ENCODE data around the gene GADL1. TPM values are rescaled to one million over a fixed set of nuclear protein-coding genes. Genes with fewer than 3 reads are reported as not detected.

The GADL1 gene
- total RNA-seq, 1 donor from 2014 or later: not detected

DNA sequence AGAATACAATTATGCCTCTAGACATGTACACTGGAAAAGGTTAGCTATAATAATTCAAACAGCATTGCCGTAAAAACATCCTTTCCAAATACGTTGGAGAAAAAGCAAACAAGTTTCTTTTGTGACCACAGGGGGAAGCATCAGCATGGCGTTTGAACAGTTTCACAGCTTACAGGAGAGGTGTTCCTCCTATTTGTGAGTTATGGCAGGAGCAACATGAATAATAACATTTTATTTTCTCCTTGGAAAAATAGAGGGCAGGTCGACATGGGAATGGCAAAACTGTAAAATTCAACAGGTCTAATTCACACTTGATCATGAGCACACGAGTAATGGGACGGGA is 39.7 kb upstream of the GADL1 start:
- H3K9me3 ChIP-seq: no peaks in the 10 kb centered on the region
- ATAC-seq (peak in 1 of 2 donors; percentile 69), DNase-seq (no peak)
- H3K27ac ChIP-seq: no peak overlapping the region
- H3K4me3 ChIP-seq: no peak overlapping the region
- peaks cover 7% of the 10 kb centered on the region for H3K4me1 ChIP-seq
- H3K27me3 ChIP-seq (ENCODE audit: low read depth): no peaks in the 10 kb centered on the region
- peak; percentile 49 for TF ChIP-seq CTCF (IDR thresholded peaks at IDR 0.05)
- intact Hi-C loops (cut with DNase I): no loop called here
- H3K36me3 ChIP-seq: no peaks in the 10 kb centered on the region

- intact Hi-C loops (cut with DNase I): no loop called here
- Histone ChIP-seq H3K27ac (no peak overlapping the region), H3K9me3 (no peaks in the 10 kb centered on the region), H3K36me3 (no peaks in the 10 kb centered on the region), H3K4me3 (no peak overlapping the region), H3K27me3 (ENCODE audit: low read depth) (no peaks in the 10 kb centered on the region), H3K4me1 (peaks cover 7% of the 10 kb centered on the region)
- no peak for DNase-seq
- TF ChIP-seq CTCF (IDR thresholded peaks at IDR 0.05): no peak
- ATAC-seq: peak in 1 of 2 donors; percentile 29
Measured at GRCh38 chr3:30933478-30934207, 39.2 kb upstream of the GADL1 start.

DNA sequence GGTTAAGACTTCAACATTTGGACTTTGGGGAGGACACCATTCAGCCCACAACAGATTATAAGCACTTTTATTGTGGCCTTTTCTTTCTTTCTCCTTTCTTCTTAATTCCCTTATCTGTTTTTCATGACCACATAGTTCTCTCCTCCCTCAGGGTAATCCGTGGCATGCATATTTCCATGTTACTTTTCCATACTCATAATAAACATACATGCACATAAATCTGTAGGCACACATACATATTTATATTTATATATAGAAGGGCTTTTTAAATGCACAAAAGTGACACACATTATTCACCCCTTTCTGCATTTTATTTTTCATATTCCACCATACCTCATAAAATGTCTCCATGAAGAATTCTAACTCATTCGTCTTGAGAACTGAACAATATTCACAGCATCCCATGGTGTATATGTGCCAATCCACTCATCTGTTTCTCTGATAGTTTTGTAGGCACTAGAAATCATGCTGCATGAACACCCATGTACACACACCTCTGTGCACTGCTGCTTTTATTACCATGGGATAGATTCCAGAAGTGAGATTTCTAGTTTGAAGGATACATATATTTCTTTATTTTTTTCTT is 38.1 kb upstream of the GADL1 start:
- Histone ChIP-seq H3K4me1 (peaks cover 7% of the 10 kb centered on the region), H3K4me3 (no peak overlapping the region), H3K9me3 (no peaks in the 10 kb centered on the region), H3K27ac (no peak overlapping the region), H3K36me3 (no peaks in the 10 kb centered on the region), H3K27me3 (ENCODE audit: low read depth) (no peaks in the 10 kb centered on the region)
- ATAC-seq (no peak), DNase-seq (no peak)
- no peak for TF ChIP-seq CTCF (IDR thresholded peaks at IDR 0.05)
- intact Hi-C loops (cut with DNase I): no loop called here

- intact Hi-C loops (cut with DNase I): no loop called here
- H3K27ac ChIP-seq: no peak overlapping the region
- H3K4me1 ChIP-seq: no peaks in the 10 kb centered on the region
- no peak for DNase-seq
- no peak for ATAC-seq
- H3K36me3 ChIP-seq: no peaks in the 10 kb centered on the region
- no peaks in the 10 kb centered on the region for H3K27me3 ChIP-seq (ENCODE audit: low read depth)
- no peaks in the 10 kb centered on the region for H3K9me3 ChIP-seq
- H3K4me3 ChIP-seq: no peak overlapping the region
- no peak for TF ChIP-seq CTCF (IDR thresholded peaks at IDR 0.05)
Measured at GRCh38 chr3:30924763-30925162, 30.3 kb upstream of the GADL1 start.

DNA sequence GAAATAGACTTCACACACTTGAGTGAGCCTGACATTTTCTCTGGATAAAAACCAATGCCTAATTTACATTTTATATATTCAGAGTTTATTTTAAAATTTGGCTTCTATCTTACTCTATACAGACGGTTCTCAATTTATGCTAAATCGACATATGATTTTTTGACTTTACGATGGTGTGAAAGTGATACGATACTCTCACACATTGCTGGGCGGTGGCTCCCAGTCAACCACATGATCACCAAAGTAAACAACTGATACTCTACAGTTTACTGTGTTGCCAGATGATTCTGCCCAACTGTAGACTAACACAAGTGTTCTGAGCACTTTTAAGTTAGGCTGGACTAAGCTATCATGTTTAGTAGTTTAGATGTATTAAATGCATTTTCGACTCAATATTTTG is 25.1 kb upstream of the GADL1 start:
- Histone ChIP-seq H3K9me3 (no peaks in the 10 kb centered on the region), H3K36me3 (no peaks in the 10 kb centered on the region), H3K4me3 (no peak overlapping the region), H3K27ac (no peak overlapping the region), H3K4me1 (no peaks in the 10 kb centered on the region), H3K27me3 (ENCODE audit: low read depth) (no peaks in the 10 kb centered on the region)
- intact Hi-C loops (cut with DNase I): no loop called here
- no peak for DNase-seq
- no peak for ATAC-seq
- no peak for TF ChIP-seq CTCF (IDR thresholded peaks at IDR 0.05)
